WERI-Rb-1 (cell line): ENCODE results near the gene EIF2B4.
A peak's percentile ranks its signal among the peaks of the same experiment; 100 is the strongest.
"Not testable (repeated sequence)": the region's sequence is repeated elsewhere in the genome, so short reads cannot be mapped to it uniquely, and the experiment has no call there.

Experiments used
- DNase-seq: peaks from one replicate; pipeline ENCODE4 v3.0.0-alpha.2; 2020
- H3K27ac ChIP-seq: fragments of 250-450 bp; sonication (Bioruptor Pico); 2 replicates; pipeline ENCODE4 v1.5.1; 2020; ENCODE audit warnings: mild to moderate bottlenecking, moderate library complexity
- H3K27me3 ChIP-seq: fragments of 250-450 bp; sonication (Bioruptor Pico); 2 replicates; pipeline ENCODE4 v1.5.1; 2021; ENCODE audit warnings: mild to moderate bottlenecking, low read depth, moderate library complexity; ENCODE audit not compliant: insufficient read depth, severe bottlenecking
- H3K36me3 ChIP-seq: fragments of 250-450 bp; sonication (Bioruptor Pico); 2 replicates; pipeline ENCODE4 v1.5.1; 2020; ENCODE audit warnings: mild to moderate bottlenecking, moderate library complexity
- H3K4me3 ChIP-seq: 2 replicates; pipeline ENCODE4 v1.5.1; 2011; ENCODE audit warnings: low read depth, mild to moderate bottlenecking, control low read depth, low read length
- H3K9me3 ChIP-seq: fragments of 250-450 bp; sonication (Bioruptor Pico); 2 replicates; pipeline ENCODE4 v1.5.1; 2021; ENCODE audit warnings: mild to moderate bottlenecking, moderate library complexity; ENCODE audit not compliant: severe bottlenecking
- TF ChIP-seq, protein P1 (sequence below): IDR thresholded peaks from 2 replicates; pipeline ENCODE4 v1.5.1; 2011; ENCODE audit warnings: low read depth, mild to moderate bottlenecking, control low read depth, inconsistent platforms, low read length

The EIF2B4 gene

DNA sequence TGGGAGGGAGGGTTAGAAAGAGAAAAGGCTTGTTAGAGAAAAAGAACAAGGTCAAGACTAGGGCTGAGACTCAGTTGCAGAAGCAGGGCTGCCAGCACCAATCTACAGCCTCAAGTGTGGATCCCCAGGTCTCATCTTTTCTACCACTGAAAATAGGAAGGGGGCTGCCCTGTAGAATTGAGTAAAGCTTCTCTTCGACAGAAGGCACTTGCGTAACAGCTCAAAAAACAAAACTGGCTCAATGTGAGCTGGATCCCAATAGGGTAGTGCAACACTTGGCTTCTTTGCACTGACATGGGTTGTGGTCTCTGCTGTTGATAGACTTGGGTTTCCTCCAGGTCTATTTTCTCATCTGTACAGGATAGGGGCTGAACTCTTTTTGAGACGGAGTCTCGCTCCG is 45.4 kb downstream of the EIF2B4 start:
- no peak overlapping the region for H3K27ac ChIP-seq

DNA sequence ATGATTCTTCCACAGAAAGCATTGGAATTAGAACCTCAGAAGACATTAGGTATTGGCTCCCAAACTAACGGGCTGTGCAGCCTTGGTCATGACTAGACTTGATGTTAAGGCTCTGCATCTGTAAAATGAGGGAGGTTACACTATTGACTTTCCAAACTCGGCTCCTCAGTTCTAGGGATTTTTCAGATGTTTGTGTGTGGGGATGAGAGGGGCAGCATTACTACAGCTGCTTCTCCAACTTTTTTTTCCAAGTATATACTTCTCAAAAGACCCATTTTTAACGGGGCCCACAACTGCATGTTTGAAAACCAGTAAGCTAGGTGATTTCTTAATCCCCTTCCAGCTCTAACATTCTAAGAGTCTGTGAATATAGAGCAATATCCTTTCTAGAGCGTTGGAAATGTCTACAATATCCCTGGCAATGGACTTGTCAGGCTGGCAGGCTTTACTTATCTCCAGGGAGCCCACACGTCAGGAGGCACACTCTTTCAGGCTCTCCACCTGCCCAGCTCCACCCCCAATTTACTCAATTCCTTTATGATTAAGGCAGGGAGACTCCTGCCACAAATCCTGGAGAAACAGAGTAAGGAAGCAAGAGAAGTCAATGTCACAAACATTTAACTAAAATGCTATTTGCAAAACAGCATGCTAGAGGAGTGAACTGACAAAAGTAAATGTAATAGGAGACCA is 46.4 kb downstream of the EIF2B4 start:
- Histone ChIP-seq H3K36me3 (peaks cover 33% of the 10 kb centered on the region), H3K9me3 (no peaks in the 10 kb centered on the region), H3K27ac (peak overlapping the region; percentile 91), H3K27me3 (no peaks in the 10 kb centered on the region), H3K4me3 (peak overlapping the region; percentile 89)
- DNase-seq = no peak
- TF ChIP-seq, protein P1, sequence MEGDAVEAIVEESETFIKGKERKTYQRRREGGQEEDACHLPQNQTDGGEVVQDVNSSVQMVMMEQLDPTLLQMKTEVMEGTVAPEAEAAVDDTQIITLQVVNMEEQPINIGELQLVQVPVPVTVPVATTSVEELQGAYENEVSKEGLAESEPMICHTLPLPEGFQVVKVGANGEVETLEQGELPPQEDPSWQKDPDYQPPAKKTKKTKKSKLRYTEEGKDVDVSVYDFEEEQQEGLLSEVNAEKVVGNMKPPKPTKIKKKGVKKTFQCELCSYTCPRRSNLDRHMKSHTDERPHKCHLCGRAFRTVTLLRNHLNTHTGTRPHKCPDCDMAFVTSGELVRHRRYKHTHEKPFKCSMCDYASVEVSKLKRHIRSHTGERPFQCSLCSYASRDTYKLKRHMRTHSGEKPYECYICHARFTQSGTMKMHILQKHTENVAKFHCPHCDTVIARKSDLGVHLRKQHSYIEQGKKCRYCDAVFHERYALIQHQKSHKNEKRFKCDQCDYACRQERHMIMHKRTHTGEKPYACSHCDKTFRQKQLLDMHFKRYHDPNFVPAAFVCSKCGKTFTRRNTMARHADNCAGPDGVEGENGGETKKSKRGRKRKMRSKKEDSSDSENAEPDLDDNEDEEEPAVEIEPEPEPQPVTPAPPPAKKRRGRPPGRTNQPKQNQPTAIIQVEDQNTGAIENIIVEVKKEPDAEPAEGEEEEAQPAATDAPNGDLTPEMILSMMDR = no peak

More for the DNA sequence above, 45.4 kb downstream of the EIF2B4 start:
- Histone ChIP-seq H3K9me3 (no peaks in the 10 kb centered on the region), H3K4me3 (no peak overlapping the region), H3K27me3 (no peaks in the 10 kb centered on the region), H3K36me3 (peaks cover 43% of the 10 kb centered on the region)
- TF ChIP-seq, protein P1 = no peak
- DNase-seq = no peak

GRCh38 chr2:27322766-27323595 is 47.2 kb downstream of the EIF2B4 start, which contains the start of gene MPV17:
Gene MPV17, minus strand, starts transcription at chr2:27323097. Its CDS starts 580 bp downstream, at chr2:27322517.
- H3K36me3 ChIP-seq = peaks cover 26% of the 10 kb centered on the region
- H3K27me3 ChIP-seq = no peaks in the 10 kb centered on the region
- TF ChIP-seq, protein P1 = no peak
- H3K4me3 ChIP-seq = peak within 1 kb of the TSS; percentile 89
- H3K9me3 ChIP-seq = no peaks in the 10 kb centered on the region
- peak within 1 kb of the TSS; percentile 91 for H3K27ac ChIP-seq
- DNase-seq = peak; percentile 98

- TF ChIP-seq, protein P1 = no peak
- Histone ChIP-seq H3K9me3 (no peaks in the 10 kb centered on the region), H3K27me3 (no peaks in the 10 kb centered on the region), H3K4me3 (peak overlapping the region; percentile 89), H3K36me3 (peaks cover 21% of the 10 kb centered on the region), H3K27ac (peak overlapping the region; percentile 91)
- peak; percentile 29 for DNase-seq
Observed at GRCh38 chr2:27322301-27322765, 47.8 kb downstream of the EIF2B4 start.

GRCh38 chr2:27320958-27321543 is 49.1 kb downstream of the EIF2B4 start:
- Histone ChIP-seq H3K9me3 (no peaks in the 10 kb centered on the region), H3K36me3 (peaks cover 8% of the 10 kb centered on the region), H3K27me3 (no peaks in the 10 kb centered on the region), H3K4me3 (no peak overlapping the region), H3K27ac (peak overlapping the region; percentile 19; the same call in 1 of the 2 replicates)
- DNase-seq = peak; percentile 83
- TF ChIP-seq, protein P1 = peak; percentile 66

GRCh38 chr2:27319839-27320238 is 50.3 kb downstream of the EIF2B4 start:
- not testable (repeated sequence) for H3K27me3 ChIP-seq, H3K36me3 ChIP-seq, DNase-seq, H3K4me3 ChIP-seq, H3K9me3 ChIP-seq, H3K27ac ChIP-seq
